Loucy (cell line): ENCODE results near the gene FITM1.

Experiments
- EZH2phosphoT487 ChIP-seq: fragments of 200-600 bp; IDR thresholded peaks from 2 replicates; pipeline ENCODE4 v1.6.1; 2018; ENCODE audit warnings: antibody characterized with exemption, mild to moderate bottlenecking, moderate library complexity, borderline replicate concordance
- TF ChIP-seq, protein P1 (sequence below): fragments of 200-600 bp; sonication (generic); conservative IDR thresholded peaks from 2 replicates; pipeline ENCODE4 v1.5.1; 2014; ENCODE audit warnings: mild to moderate bottlenecking, antibody characterized with exemption, low read length

DNA sequence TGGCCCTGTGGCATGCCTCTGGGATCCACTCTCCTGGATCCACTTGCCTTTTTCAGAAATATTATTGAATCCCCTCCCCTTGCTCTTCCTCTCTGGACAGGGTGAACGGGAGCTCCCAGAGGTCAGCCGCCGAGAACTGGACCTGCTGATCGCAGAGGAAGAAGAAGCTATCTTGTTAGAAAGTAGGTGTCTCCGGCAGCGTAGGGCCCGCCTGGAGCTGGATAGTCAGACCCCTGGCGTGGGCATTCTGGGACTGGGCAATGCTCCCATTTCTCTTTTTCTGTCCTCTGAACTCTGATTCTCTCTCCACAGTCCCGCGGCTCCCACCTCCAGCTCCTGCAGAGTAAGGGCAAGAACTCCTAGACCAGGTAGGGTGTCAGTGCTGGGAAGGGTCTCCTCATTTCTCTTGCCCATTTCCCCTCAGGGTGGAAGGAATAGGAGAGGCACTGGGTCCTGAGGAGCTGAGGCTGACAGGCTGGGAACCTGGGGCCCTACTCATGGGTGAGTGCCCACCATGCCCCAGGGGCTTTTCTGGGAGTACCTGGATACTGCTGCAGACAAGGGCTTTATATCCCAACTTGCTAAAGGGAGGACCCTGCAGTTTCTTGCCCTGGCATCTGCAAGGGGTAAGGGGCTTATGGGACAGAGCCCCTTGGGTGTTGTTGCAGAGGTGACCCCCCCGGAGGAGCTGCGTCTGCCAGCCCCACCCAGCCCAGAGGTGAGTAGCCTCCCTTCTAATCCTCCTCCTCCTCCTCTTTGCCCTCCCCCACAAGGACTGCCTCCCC is 46.8 kb downstream of the FITM1 start:
- TF ChIP-seq EZH2phosphoT487: no peak
- TF ChIP-seq, protein P1, sequence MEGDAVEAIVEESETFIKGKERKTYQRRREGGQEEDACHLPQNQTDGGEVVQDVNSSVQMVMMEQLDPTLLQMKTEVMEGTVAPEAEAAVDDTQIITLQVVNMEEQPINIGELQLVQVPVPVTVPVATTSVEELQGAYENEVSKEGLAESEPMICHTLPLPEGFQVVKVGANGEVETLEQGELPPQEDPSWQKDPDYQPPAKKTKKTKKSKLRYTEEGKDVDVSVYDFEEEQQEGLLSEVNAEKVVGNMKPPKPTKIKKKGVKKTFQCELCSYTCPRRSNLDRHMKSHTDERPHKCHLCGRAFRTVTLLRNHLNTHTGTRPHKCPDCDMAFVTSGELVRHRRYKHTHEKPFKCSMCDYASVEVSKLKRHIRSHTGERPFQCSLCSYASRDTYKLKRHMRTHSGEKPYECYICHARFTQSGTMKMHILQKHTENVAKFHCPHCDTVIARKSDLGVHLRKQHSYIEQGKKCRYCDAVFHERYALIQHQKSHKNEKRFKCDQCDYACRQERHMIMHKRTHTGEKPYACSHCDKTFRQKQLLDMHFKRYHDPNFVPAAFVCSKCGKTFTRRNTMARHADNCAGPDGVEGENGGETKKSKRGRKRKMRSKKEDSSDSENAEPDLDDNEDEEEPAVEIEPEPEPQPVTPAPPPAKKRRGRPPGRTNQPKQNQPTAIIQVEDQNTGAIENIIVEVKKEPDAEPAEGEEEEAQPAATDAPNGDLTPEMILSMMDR: no peak
